Muscle of leg (tissue), 11 donors: ENCODE results near the gene KCNIP3. TPM values are rescaled to one million over a fixed set of nuclear protein-coding genes. Genes with fewer than 3 reads are reported as not detected.
"Not testable (repeated sequence)": the region's sequence is repeated elsewhere in the genome, so short reads cannot be mapped to it uniquely, and the experiment has no call there.

Source experiments
- DNase-seq: peaks from one replicate; pipeline ENCODE4 v3.0.0; 2013
- H3K27ac ChIP-seq: one replicate; pipeline ENCODE4 v1.5.1; 2013; ENCODE audit warnings: mild to moderate bottlenecking, low read length, control low read depth
- H3K27me3 ChIP-seq: one replicate; pipeline ENCODE4 v1.6.1; 2013; ENCODE audit warnings: low read length; ENCODE audit not compliant: control insufficient read depth, insufficient read depth
- H3K36me3 ChIP-seq: one replicate; pipeline ENCODE4 v1.6.1; 2013; ENCODE audit warnings: low read length; ENCODE audit not compliant: control insufficient read depth, insufficient read depth
- H3K4me1 ChIP-seq: one replicate; pipeline ENCODE4 v1.6.1; 2013; ENCODE audit warnings: low read length; ENCODE audit not compliant: control insufficient read depth, insufficient read depth
- H3K4me3 ChIP-seq: one replicate; pipeline ENCODE4 v1.5.1; 2013; ENCODE audit warnings: low read length, control low read depth
- H3K9me3 ChIP-seq: replicated peaks from 2 replicates; pipeline ENCODE4 v1.6.1; 2013; ENCODE audit warnings: low read depth, low read length; ENCODE audit not compliant: control insufficient read depth
- WGBS: methylation state at CpG from one replicate; pipeline ENCODE4 v1.1.5; 2013; ENCODE audit warnings: missing lambda C conversion rate; ENCODE audit not compliant: insufficient coverage; 5-methylcytosine and 5-hydroxymethylcytosine counted together
- polyA plus RNA-seq, 8 donors: library from polyadenylated mRNA; unstranded; fragments of 120-200 nt; gene quantifications; one replicate each; pipeline versions ENCODE4 v1.2.1 to v1.2.3, GENCODE V29; 2013; ENCODE audit warnings: inconsistent platforms in 1 of 8, low replicate concordance in 1 of 8; ENCODE audit not compliant: insufficient read length in 8 of 8, insufficient read depth in 1 of 8
- total RNA-seq: library from RNA; stranded (reverse); fragments of 120-200 nt; gene quantifications from one replicate; pipeline ENCODE4 v1.2.4, GENCODE V29; 2013

The KCNIP3 gene
- total and polyA plus RNA-seq, 9 donors = 5.5 to 8.9 (median 6.9) TPM

DNA sequence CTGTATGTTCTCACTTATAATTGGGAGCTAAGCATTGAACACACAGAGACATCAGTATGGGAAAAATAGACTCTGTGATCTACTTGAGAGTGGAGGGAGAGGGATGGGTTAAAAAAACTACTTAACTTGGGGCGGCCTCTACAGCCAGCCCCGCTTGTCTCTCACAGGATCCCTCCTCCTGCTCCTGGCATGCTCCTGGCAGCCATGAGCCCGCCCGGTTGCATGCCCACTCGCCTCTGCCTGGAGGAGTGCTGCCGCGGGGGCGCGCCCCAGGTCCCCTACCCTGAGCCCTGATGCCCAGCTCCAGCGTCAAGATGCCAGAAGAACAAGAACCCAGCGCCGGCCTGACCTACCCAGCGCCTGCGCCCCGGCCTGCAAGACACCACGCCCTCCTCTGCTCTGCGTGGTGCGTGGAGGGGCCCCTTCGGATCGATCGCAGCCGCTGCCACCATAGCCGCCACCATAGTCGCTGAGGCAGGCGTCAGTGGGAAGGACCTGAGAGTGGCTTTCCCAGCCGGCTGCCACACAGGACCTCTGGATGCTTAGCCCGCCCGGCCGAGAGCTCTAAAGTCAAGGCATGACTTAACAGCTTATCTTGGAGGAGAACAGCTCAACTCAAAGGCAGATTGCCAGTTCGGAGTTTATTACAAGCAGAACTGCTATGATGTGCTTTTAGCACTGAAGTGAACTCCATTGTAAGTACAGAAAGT lies 138.2 kb downstream of the KCNIP3 start:
- not testable (repeated sequence) for H3K27me3 ChIP-seq, H3K4me3 ChIP-seq, H3K9me3 ChIP-seq, H3K36me3 ChIP-seq, H3K4me1 ChIP-seq, DNase-seq, H3K27ac ChIP-seq
- no CpG with 5 or more reads among the region's 30 CpGs for WGBS

Other genes with a start within 250 kb of the KCNIP3 start
- 50.9 TPM for gene MRPS5, start 175.5 kb upstream of the KCNIP3 start, total RNA-seq
- 10 to 100 TPM; 44.3 to 67.0 (median 50.1) TPM for gene MRPS5, start 175.5 kb upstream of the KCNIP3 start, polyA plus RNA-seq
- gene ZNF514, start 137.5 kb upstream of the KCNIP3 start, total RNA-seq = 23.0 TPM
- 10 to 100 TPM; 11.9 to 19.6 (median 15.9) TPM for gene ZNF514, start 137.5 kb upstream of the KCNIP3 start, polyA plus RNA-seq
- 8.2 TPM for gene ZNF2, start 131.5 kb upstream of the KCNIP3 start, total RNA-seq
- gene ZNF2, start 131.5 kb upstream of the KCNIP3 start, polyA plus RNA-seq = 1 to 10 TPM; 4.1 to 6.8 (median 5.5) TPM
- 6.2 TPM for gene ZNF892, start 89.8 kb upstream of the KCNIP3 start, total RNA-seq
- gene ZNF892, start 89.8 kb upstream of the KCNIP3 start, polyA plus RNA-seq = 1 to 10 TPM; 1.3 to 3.4 (median 2.0) TPM
- gene PROM2, start 22.9 kb upstream of the KCNIP3 start, total RNA-seq = 0.66 TPM
- 1 to 10 TPM in 4 of 8 donors, under 1 TPM in 4; 0.37 to 2.5 (median 0.91) TPM for gene PROM2, start 22.9 kb upstream of the KCNIP3 start, polyA plus RNA-seq
- 18.5 TPM for gene FAHD2A, start 105.4 kb downstream of the KCNIP3 start, total RNA-seq
- 10 to 100 TPM; 17.3 to 26.1 (median 21.0) TPM for gene FAHD2A, start 105.4 kb downstream of the KCNIP3 start, polyA plus RNA-seq
- gene TRIM43B, start 187.4 kb downstream of the KCNIP3 start, total RNA-seq = not detected
- gene TRIM43B, start 187.4 kb downstream of the KCNIP3 start, polyA plus RNA-seq = not detected